Neural progenitor cell (in vitro differentiated cells): ENCODE measurements around the gene SNX11. TPM values are rescaled to one million over a fixed set of nuclear protein-coding genes. Genes with fewer than 3 reads are reported as not detected.

ENCODE experiments used
- DNase-seq: peaks from one replicate; pipeline ENCODE4 v3.0.0-alpha.2; 2016; ENCODE audit warnings: low spot score
- H2AFZ ChIP-seq: fragments of 200-600 bp; sonication (generic); replicated peaks from 2 replicates; pipeline ENCODE4 v1.6.1; 2016; ENCODE audit warnings: antibody characterized with exemption
- H3F3A ChIP-seq: fragments of 200-600 bp; sonication (generic); 2 replicates; pipeline ENCODE4 v1.6.1; 2016; ENCODE audit warnings: antibody characterized with exemption, low read depth
- H3K27ac ChIP-seq: fragments of 200-600 bp; sonication (generic); 2 replicates; pipeline ENCODE4 v1.5.1; 2016; ENCODE audit warnings: mild to moderate bottlenecking
- H3K27me3 ChIP-seq: fragments of 200-600 bp; sonication (generic); 2 replicates; pipeline ENCODE4 v1.6.1; 2016; ENCODE audit warnings: mild to moderate bottlenecking, moderate library complexity
- H3K36me3 ChIP-seq: fragments of 200-600 bp; sonication (generic); 2 replicates; pipeline ENCODE4 v1.5.1; 2016
- H3K4me1 ChIP-seq: fragments of 200-600 bp; sonication (generic); 2 replicates; pipeline ENCODE4 v1.6.1; 2016; ENCODE audit warnings: mixed run types
- H3K4me2 ChIP-seq: fragments of 200-600 bp; sonication (generic); 2 replicates; pipeline ENCODE4 v1.6.1; 2016
- H3K4me3 ChIP-seq: fragments of 200-600 bp; sonication (generic); 2 replicates; pipeline ENCODE4 v1.5.1; 2016
- H3K79me2 ChIP-seq: fragments of 200-600 bp; sonication (generic); 2 replicates; pipeline ENCODE4 v1.6.1; 2016; ENCODE audit warnings: low read depth
- H3K9ac ChIP-seq: fragments of 200-600 bp; sonication (generic); 2 replicates; pipeline ENCODE4 v1.6.1; 2016
- H3K9me3 ChIP-seq: fragments of 200-600 bp; sonication (generic); 2 replicates; pipeline ENCODE4 v1.5.1; 2016; ENCODE audit warnings: low read depth
- H4K20me1 ChIP-seq: fragments of 200-600 bp; sonication (generic); 2 replicates; pipeline ENCODE4 v1.6.1; 2016; ENCODE audit warnings: low read depth
- H3K27ac Mint-ChIP-seq: 3 replicates; pipeline ENCODE4 v1.8.0; 2021; ENCODE audit warnings: mixed read lengths
- H3K27me3 Mint-ChIP-seq: 2 replicates; pipeline ENCODE4 v1.8.0; 2022; ENCODE audit warnings: low read depth, mild to moderate bottlenecking, inconsistent platforms, moderate library complexity, mixed read lengths; ENCODE audit not compliant: insufficient read depth
- H3K36me3 Mint-ChIP-seq: 3 replicates; pipeline ENCODE4 v1.8.0; 2021; ENCODE audit warnings: mixed read lengths
- H3K4me1 Mint-ChIP-seq: 3 replicates; pipeline ENCODE4 v1.8.0; 2021; ENCODE audit warnings: mixed read lengths
- H3K4me3 Mint-ChIP-seq: 3 replicates; pipeline ENCODE4 v1.8.0; 2021; ENCODE audit warnings: mild to moderate bottlenecking, moderate library complexity, mixed read lengths
- H3K9me3 Mint-ChIP-seq: 3 replicates; pipeline ENCODE4 v1.8.0; 2020; ENCODE audit warnings: mixed read lengths
- EZH2 ChIP-seq: fragments of 200-600 bp; sonication (generic); IDR thresholded peaks from 2 replicates; pipeline ENCODE4 v1.6.1; 2017; ENCODE audit warnings: antibody characterized with exemption, mild to moderate bottlenecking, moderate library complexity
- EZH2phosphoT487 ChIP-seq: fragments of 200-600 bp; sonication (generic); IDR thresholded peaks from 2 replicates; pipeline ENCODE4 v1.6.1; 2017; ENCODE audit warnings: antibody characterized with exemption
- total RNA-seq: library from RNA; depleted of rRNA; stranded (reverse); fragments of >200 nt; gene quantifications from 2 replicates; pipeline ENCODE4 v1.2.3, GENCODE V29; 2015; ENCODE audit warnings: low replicate concordance
- TF ChIP-seq, protein P1 (sequence below): fragments of 200-600 bp; sonication (generic); IDR thresholded peaks from 2 replicates; pipeline ENCODE4 v1.5.1; 2017; ENCODE audit warnings: antibody characterized with exemption, mild to moderate bottlenecking

SNX11 gene
- total RNA-seq, 1 donor from 2014 or later, result 23.4 TPM

DNA sequence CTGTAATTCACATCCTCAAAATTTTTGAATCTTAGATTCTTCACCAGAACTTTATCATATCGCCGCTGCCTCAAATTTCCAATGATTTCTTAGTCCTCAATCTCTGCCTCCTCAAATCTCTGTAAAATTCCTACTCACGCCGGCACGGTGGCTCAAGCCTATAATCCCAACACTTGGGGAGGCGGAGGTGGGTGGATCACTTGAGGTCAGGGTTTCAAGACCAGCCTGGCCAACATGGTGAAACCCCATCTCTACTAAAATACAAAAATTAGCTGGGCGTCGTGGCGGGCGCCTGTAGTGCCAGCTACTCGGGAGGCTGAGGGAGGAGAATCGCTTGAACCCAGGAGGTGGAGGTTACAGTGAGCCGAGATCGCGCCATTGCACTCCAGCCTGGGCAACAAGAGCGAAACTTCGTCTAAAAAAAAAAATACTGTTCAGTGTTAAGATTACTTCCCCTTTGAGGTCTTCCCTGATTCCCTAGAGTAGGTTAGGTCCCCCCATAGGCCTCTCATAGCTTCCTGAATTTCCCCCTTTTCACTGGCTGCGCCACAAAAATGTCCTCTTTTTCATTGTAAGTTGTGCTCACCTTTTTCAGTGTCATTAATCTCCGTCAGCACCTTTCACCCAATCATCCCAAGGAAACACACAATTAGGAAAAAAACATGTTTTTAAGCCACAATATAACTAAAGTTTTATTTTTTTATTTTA is 5.4 kb upstream of the SNX11 start:
- peak overlapping the region; percentile 72 for H3K4me3 ChIP-seq
- no peak overlapping the region for H2AFZ ChIP-seq
- H3K27ac Mint-ChIP-seq, result peak overlapping the region; percentile 91

DNA sequence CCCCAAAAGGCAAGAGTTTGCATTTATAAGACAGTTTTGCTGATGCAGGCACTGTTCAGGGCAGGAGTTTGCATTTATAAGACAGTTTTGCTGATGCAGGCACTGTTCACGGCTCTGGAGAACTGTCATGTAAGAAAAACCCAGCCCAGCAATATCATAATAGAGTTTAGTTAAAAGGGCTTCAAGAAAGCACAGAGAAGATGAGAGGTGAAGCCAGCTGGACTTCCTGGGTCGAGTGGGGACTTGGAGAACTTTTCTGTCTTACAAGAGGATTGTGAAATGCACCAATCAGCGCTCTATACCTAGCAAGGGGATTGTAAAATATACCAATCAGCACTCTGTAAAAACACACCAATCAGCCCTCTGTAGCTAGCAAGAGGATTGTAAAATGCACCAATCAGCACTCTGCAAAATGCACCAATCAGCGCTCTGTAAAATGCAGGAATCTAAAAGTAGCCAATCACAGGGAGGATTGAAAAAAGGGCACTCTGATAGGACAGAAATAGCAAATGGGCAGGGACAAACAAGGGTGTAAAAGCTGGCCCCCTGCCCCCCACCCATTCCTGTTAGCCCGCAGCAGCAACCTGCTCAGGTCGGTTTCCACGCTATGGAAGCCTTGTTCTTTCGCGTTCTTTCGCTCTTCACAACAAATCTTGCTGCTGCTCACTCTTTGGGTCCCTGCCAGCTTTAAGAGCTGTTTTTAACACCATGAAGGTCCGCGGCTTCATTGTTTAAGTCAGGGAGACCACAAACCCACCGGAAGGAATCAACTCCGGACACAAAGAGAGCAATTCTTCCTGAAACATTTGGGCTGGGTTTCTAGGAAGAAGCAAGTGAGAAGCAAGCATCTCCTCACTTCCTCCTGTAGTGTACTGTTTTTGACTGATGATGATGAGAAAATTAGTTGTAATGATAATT is 4.5 kb upstream of the SNX11 start:
- peak overlapping the region; percentile 55 for H3K4me3 Mint-ChIP-seq
- H3K4me1 ChIP-seq, result peaks cover 3% of the 10 kb centered on the region
- H3K4me1 Mint-ChIP-seq, result peaks cover 16% of the 10 kb centered on the region
- H3K27me3 Mint-ChIP-seq, result no peaks in the 10 kb centered on the region
- H3K27me3 ChIP-seq, result no peaks in the 10 kb centered on the region
- H2AFZ ChIP-seq, result no peak overlapping the region
- peaks cover 22% of the 10 kb centered on the region for H4K20me1 ChIP-seq
- H3K36me3 ChIP-seq, result no peaks in the 10 kb centered on the region
- H3K4me3 ChIP-seq, result no peak overlapping the region
- H3K9me3 Mint-ChIP-seq, result peaks cover 2% of the 10 kb centered on the region
- no peak for TF ChIP-seq EZH2phosphoT487
- TF ChIP-seq, protein P1, sequence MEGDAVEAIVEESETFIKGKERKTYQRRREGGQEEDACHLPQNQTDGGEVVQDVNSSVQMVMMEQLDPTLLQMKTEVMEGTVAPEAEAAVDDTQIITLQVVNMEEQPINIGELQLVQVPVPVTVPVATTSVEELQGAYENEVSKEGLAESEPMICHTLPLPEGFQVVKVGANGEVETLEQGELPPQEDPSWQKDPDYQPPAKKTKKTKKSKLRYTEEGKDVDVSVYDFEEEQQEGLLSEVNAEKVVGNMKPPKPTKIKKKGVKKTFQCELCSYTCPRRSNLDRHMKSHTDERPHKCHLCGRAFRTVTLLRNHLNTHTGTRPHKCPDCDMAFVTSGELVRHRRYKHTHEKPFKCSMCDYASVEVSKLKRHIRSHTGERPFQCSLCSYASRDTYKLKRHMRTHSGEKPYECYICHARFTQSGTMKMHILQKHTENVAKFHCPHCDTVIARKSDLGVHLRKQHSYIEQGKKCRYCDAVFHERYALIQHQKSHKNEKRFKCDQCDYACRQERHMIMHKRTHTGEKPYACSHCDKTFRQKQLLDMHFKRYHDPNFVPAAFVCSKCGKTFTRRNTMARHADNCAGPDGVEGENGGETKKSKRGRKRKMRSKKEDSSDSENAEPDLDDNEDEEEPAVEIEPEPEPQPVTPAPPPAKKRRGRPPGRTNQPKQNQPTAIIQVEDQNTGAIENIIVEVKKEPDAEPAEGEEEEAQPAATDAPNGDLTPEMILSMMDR, result no peak
- TF ChIP-seq EZH2, result no peak
- H3K9ac ChIP-seq, result no peak overlapping the region
- H3K36me3 Mint-ChIP-seq, result peaks cover 2% of the 10 kb centered on the region
- H3K27ac Mint-ChIP-seq, result no peak overlapping the region
- peaks cover 46% of the 10 kb centered on the region for H3F3A ChIP-seq
- no peak for DNase-seq
- no peak overlapping the region for H3K4me2 ChIP-seq
- H3K27ac ChIP-seq, result no peak overlapping the region
- H3K9me3 ChIP-seq, result no peaks in the 10 kb centered on the region
- peaks cover 30% of the 10 kb centered on the region for H3K79me2 ChIP-seq

More for the DNA sequence above, 5.4 kb upstream of the SNX11 start:
- H3K4me2 ChIP-seq, result no peak overlapping the region
- H3K79me2 ChIP-seq, result peaks cover 37% of the 10 kb centered on the region
- DNase-seq, result no peak
- Mint-ChIP-seq H3K9me3 (peaks cover 2% of the 10 kb centered on the region), H3K27me3 (no peaks in the 10 kb centered on the region), H3K4me1 (peaks cover 14% of the 10 kb centered on the region), H3K4me3 (peak overlapping the region; percentile 98), H3K36me3 (peaks cover 4% of the 10 kb centered on the region)
- no peaks in the 10 kb centered on the region for H3K9me3 ChIP-seq
- peaks cover 3% of the 10 kb centered on the region for H3K4me1 ChIP-seq
- no peak for TF ChIP-seq EZH2
- no peak for TF ChIP-seq EZH2phosphoT487
- peaks cover 37% of the 10 kb centered on the region for H3F3A ChIP-seq
- no peak overlapping the region for H3K27ac ChIP-seq
- H3K36me3 ChIP-seq, result no peaks in the 10 kb centered on the region
- H4K20me1 ChIP-seq, result peaks cover 31% of the 10 kb centered on the region
- H3K9ac ChIP-seq, result no peak overlapping the region
- H3K27me3 ChIP-seq, result no peaks in the 10 kb centered on the region

DNA sequence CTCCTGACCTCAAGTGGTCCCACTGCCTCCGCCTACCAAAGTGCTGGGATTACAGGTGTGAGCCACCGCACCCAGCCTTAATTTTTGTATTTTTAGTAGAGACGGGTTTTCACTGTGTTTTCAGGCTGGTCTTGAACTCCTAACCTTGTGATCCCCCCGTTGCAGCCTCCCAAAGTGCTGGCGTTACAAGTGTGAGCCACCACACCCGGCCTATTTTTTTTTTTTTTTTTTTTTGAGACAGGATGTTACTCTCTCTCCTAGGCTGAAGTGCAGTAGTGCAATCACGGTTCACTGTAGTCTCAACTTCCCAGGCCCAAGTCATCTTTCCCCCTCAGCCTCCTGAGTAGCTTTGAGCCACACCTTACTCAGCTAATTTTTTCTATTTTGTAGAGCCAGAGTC is 3.1 kb upstream of the SNX11 start:
- H3K27me3 ChIP-seq, result no peaks in the 10 kb centered on the region
- H3K4me3 ChIP-seq, result no peak overlapping the region
- H3K4me1 ChIP-seq, result peaks cover 10% of the 10 kb centered on the region
- H3K4me3 Mint-ChIP-seq, result peak overlapping the region; percentile 22
- H3K27ac ChIP-seq, result no peak overlapping the region
- no peaks in the 10 kb centered on the region for H3K27me3 Mint-ChIP-seq
- peaks cover 2% of the 10 kb centered on the region for H3K36me3 Mint-ChIP-seq
- TF ChIP-seq EZH2, result no peak
- TF ChIP-seq, protein P1, result no peak
- no peak for TF ChIP-seq EZH2phosphoT487
- no peak overlapping the region for H3K4me2 ChIP-seq
- H2AFZ ChIP-seq, result no peak overlapping the region
- no peak overlapping the region for H3K27ac Mint-ChIP-seq
- peaks cover 51% of the 10 kb centered on the region for H3F3A ChIP-seq
- H3K79me2 ChIP-seq, result peaks cover 30% of the 10 kb centered on the region
- H3K9me3 ChIP-seq, result no peaks in the 10 kb centered on the region
- no peak overlapping the region for H3K9ac ChIP-seq
- peaks cover 8% of the 10 kb centered on the region for H4K20me1 ChIP-seq
- DNase-seq, result no peak
- peaks cover 2% of the 10 kb centered on the region for H3K9me3 Mint-ChIP-seq
- H3K4me1 Mint-ChIP-seq, result peaks cover 24% of the 10 kb centered on the region
- H3K36me3 ChIP-seq, result no peaks in the 10 kb centered on the region
